A549 (cell line): ENCODE results near the gene HSPB2. TPM values are rescaled to one million over a fixed set of nuclear protein-coding genes. Genes with fewer than 3 reads are reported as not detected.

Source experiments
- ATAC-seq, 2 experiments: fragments of 200-7000 bp in 1 of 2; fragments of >200 bp in 1 of 2; cut with Nextera tagmentation in 1 of 2; cut with Tn5 transposase in 1 of 2; 3 replicates each; pipeline versions ENCODE4 v1.8.0 to v1.9.1; 2018 to 2020; ENCODE audit warnings: mild to moderate bottlenecking in 1 of 2, moderate library complexity in 1 of 2
- CTCF ChIA-PET: fragments of 300-600 bp; sonication (Branson Sonifier 250); formaldehyde crosslinking; extraction: SDS; loops from one replicate; lab custom pipeline; 2021; ENCODE audit warnings: antibody characterized with exemption, inconsistent platforms; lab: Yijun Ruan, JAX
- POLR2A ChIA-PET: fragments of 350-600 bp; formaldehyde crosslinking; extraction: SDS; loops from one replicate; lab custom pipeline; 2021; ENCODE audit warnings: antibody characterized with exemption, inconsistent platforms; lab: Yijun Ruan, JAX
- DNase-seq, 2 experiments: peaks; one replicate each; pipeline versions ENCODE4 v3.0.0 to v3.0.0-alpha.2; 2011 to 2016; ENCODE audit warnings: low read depth in 1 of 2, low spot score in 1 of 2
- FAIRE-seq: peaks from 2 replicates; lab custom pipeline; 2011; peaks lifted over from hg19 to GRCh38; lab: Jason Lieb, UNC
- H3K27ac ChIP-seq, 2 experiments: fragments of >200 bp; sonication (Bioruptor Twin); formaldehyde crosslinking; 3 replicates each; pipeline ENCODE4 v1.5.1; 2016 to 2017
- H3K4me1 ChIP-seq: fragments of >200 bp; sonication (Bioruptor Twin); formaldehyde crosslinking; 3 replicates; pipeline ENCODE4 v1.6.1; 2016
- H3K4me2 ChIP-seq: fragments of >200 bp; sonication (Bioruptor Twin); formaldehyde crosslinking; 3 replicates; pipeline ENCODE4 v1.6.1; 2016
- H3K4me3 ChIP-seq: fragments of >200 bp; sonication (Bioruptor Twin); formaldehyde crosslinking; 3 replicates; pipeline ENCODE4 v1.5.1; 2016
- H3K9me3 ChIP-seq: fragments of >200 bp; sonication (Bioruptor Twin); formaldehyde crosslinking; 3 replicates; pipeline ENCODE4 v1.6.1; 2016
- BHLHE40 ChIP-seq: IDR thresholded peaks from 2 replicates; pipeline ENCODE4 v1.6.1; 2012; ENCODE audit warnings: low read depth, low read length, inconsistent platforms
- CBX8 ChIP-seq: fragments of 200-600 bp; sonication (generic); IDR thresholded peaks from 2 replicates; pipeline ENCODE4 v1.6.1; 2016
- CEBPB ChIP-seq, 2 experiments: fragments of >200 bp in 1 of 2; sonication (Bioruptor Twin) in 1 of 2; formaldehyde crosslinking in 1 of 2; IDR thresholded peaks; 2 replicates each; pipeline ENCODE4 v1.6.1; 2012 to 2016
- FOSL2 ChIP-seq, 2 experiments: fragments of 450-650 bp in 1 of 2; fragments of >200 bp in 1 of 2; sonication (Bioruptor Twin) in 1 of 2; formaldehyde crosslinking; IDR thresholded peaks; 2 replicates each; pipeline versions ENCODE4 v1.5.0 to v1.6.1; 2016 to 2020; ENCODE audit warnings: mild to moderate bottlenecking in 1 of 2, moderate library complexity in 1 of 2
- FOXS1 ChIP-seq: fragments of 250-450 bp; sonication (Bioruptor Pico); IDR thresholded peaks from 2 replicates; pipeline ENCODE4 v1.5.0; 2020; ENCODE audit warnings: mild to moderate bottlenecking, moderate library complexity
- HOXB13 ChIP-seq: fragments of 250-450 bp; sonication (Bioruptor Pico); IDR thresholded peaks from 2 replicates; pipeline ENCODE4 v1.5.0; 2020; ENCODE audit warnings: low read depth, mild to moderate bottlenecking, moderate library complexity
- JUNB ChIP-seq: fragments of >200 bp; sonication (Bioruptor Twin); formaldehyde crosslinking; IDR thresholded peaks from 2 replicates; pipeline ENCODE4 v1.6.1; 2016
- KDM1A ChIP-seq: fragments of 200-600 bp; sonication (generic); IDR thresholded peaks from 2 replicates; pipeline ENCODE4 v1.6.1; 2016; ENCODE audit warnings: low read depth, mild to moderate bottlenecking
- KDM5A ChIP-seq: fragments of 200-600 bp; sonication (generic); IDR thresholded peaks from 2 replicates; pipeline ENCODE4 v1.6.1; 2016; ENCODE audit warnings: antibody characterized with exemption, mild to moderate bottlenecking
- MYC ChIP-seq: IDR thresholded peaks from 2 replicates; pipeline ENCODE4 v1.6.1; 2012; ENCODE audit warnings: mild to moderate bottlenecking, inconsistent platforms, low read length, improper control_type of control experiment, borderline replicate concordance
- NFE2L2 ChIP-seq: fragments of 150-350 bp; conservative IDR thresholded peaks from 2 replicates; pipeline ENCODE4 v1.6.1; 2014; ENCODE audit warnings: low read length
- PHF8 ChIP-seq: fragments of 200-600 bp; sonication (generic); IDR thresholded peaks from 2 replicates; pipeline ENCODE4 v1.6.1; 2016; ENCODE audit warnings: low read depth, mild to moderate bottlenecking, antibody characterized with exemption, moderate library complexity, borderline replicate concordance
- POLR2A ChIP-seq: IDR thresholded peaks from 2 replicates; pipeline ENCODE4 v1.6.1; 2012; ENCODE audit warnings: mild to moderate bottlenecking, low read length
- RAD21 ChIP-seq, 2 experiments: fragments of >200 bp in 1 of 2; sonication (Bioruptor Twin) in 1 of 2; formaldehyde crosslinking in 1 of 2; IDR thresholded peaks in 1 of 2; conservative IDR thresholded peaks in 1 of 2; 2 replicates in 1 of 2; 3 replicates in 1 of 2; pipeline ENCODE4 v1.6.1; 2012 to 2018; ENCODE audit warnings: inconsistent platforms in 1 of 2
- RARB ChIP-seq: fragments of 250-450 bp; sonication (Bioruptor Pico); IDR thresholded peaks from 2 replicates; pipeline ENCODE4 v1.8.0; 2021; ENCODE audit warnings: mild to moderate bottlenecking, moderate library complexity
- RNF2 ChIP-seq: fragments of 200-600 bp; sonication (generic); IDR thresholded peaks from 2 replicates; pipeline ENCODE4 v1.6.1; 2016; ENCODE audit warnings: low read depth, mild to moderate bottlenecking, antibody characterized with exemption, moderate library complexity, borderline replicate concordance
- ZC3H11A ChIP-seq: fragments of 450-650 bp; IDR thresholded peaks from 2 replicates; pipeline ENCODE4 v1.6.1; 2014; ENCODE audit warnings: antibody characterized with exemption, mild to moderate bottlenecking
- ZFP36 ChIP-seq: fragments of 450-650 bp; IDR thresholded peaks from 2 replicates; pipeline ENCODE4 v1.6.1; 2014; ENCODE audit warnings: borderline replicate concordance; ENCODE audit not compliant: partially characterized antibody
- WGBS: methylation state at CpG from one replicate; pipeline ENCODE4 v1.1.6; 2017; ENCODE audit errors: missing lambda C conversion rate; 5-methylcytosine and 5-hydroxymethylcytosine counted together
- polyA plus RNA-seq, 4 experiments: library from polyadenylated mRNA; depleted of rRNA in 3 of 4; stranded (reverse); fragments of >200 nt; fragmentation: RNase III in 1 of 4; extraction: RNeasy Plus Mini Kit Qiagen cat#74134 plus additional on column Dnase treatment in 1 of 4; gene quantifications; 2 replicates in 3 of 4; 3 replicates in 1 of 4; pipeline ENCODE4 v1.2.3, GENCODE V29; 2011 to 2017
- TF ChIP-seq, protein P1 (sequence below): fragments of >200 bp; sonication (Bioruptor Twin); formaldehyde crosslinking; IDR thresholded peaks from 3 replicates; pipeline ENCODE4 v1.6.1; 2016
- TF ChIP-seq, protein P2 (sequence below): IDR thresholded peaks from 2 replicates; pipeline ENCODE4 v1.6.1; 2012; ENCODE audit warnings: low read depth, borderline replicate concordance
- TF ChIP-seq, protein P3 (sequence below): fragments of 200-600 bp; sonication (generic); IDR thresholded peaks from 2 replicates; pipeline ENCODE4 v1.6.1; 2016; ENCODE audit warnings: antibody characterized with exemption, mild to moderate bottlenecking, moderate library complexity
- TF ChIP-seq, protein P4 (sequence below): fragments of 450-650 bp; IDR thresholded peaks from 2 replicates; pipeline ENCODE4 v1.6.1; 2014; ENCODE audit warnings: antibody characterized with exemption
- TF ChIP-seq, protein P5 (sequence below): fragments of 250-450 bp; sonication (Bioruptor Pico); IDR thresholded peaks from 2 replicates; pipeline ENCODE4 v1.5.0; 2021; ENCODE audit warnings: mild to moderate bottlenecking, moderate library complexity, borderline replicate concordance
- TF ChIP-seq, protein P6 (sequence below): IDR thresholded peaks from 2 replicates; pipeline ENCODE4 v1.6.1; 2012

HSPB2 gene
- polyA plus RNA-seq, 2 of the 4 experiments (the other 2 are of a cell fraction): not detected

GRCh38 chr11:111937461-111937769 is 24.9 kb downstream of the HSPB2 start:
- FAIRE-seq (no peak), ATAC-seq (peak; percentile 69 to 73; a peak in 5 of 6 replicates), DNase-seq (no peak)
- Histone ChIP-seq H3K4me3 (peak overlapping the region; percentile 71), H3K27ac (peak overlapping the region; percentile 89 to 95), H3K4me1 (peaks cover 75% of the 10 kb centered on the region), H3K4me2 (peak overlapping the region; percentile 97), H3K9me3 (no peaks in the 10 kb centered on the region)
- ChIA-PET CTCF (interaction anchor here (1.1 to 2.0 kb wide), 4 partner anchors 24 to 60 kb away, joined by 4 to 12 read pairs (median 4); no protein-coding TSS in a partner anchor), POLR2A (interaction anchor here (2.9 kb wide), 1 partner anchor 11 kb away, joined by 17 read pairs; no protein-coding TSS in a partner anchor)
- TF ChIP-seq MYC (no peak), ZFP36 (no peak), CEBPB (IDR thresholded peaks at IDR 0.05) (no peak), POLR2A (peak; percentile 49), NFE2L2 (no peak), FOSL2 (IDR thresholded peaks at IDR 0.05) (no peak), FOSL2 (CRISPR knock-in tag; IDR thresholded peaks at IDR 0.05) (no peak), PHF8 (0 out of 2 replicates have a peak, but pooled peaks have one; percentile 0)
- TF ChIP-seq, protein P1, sequence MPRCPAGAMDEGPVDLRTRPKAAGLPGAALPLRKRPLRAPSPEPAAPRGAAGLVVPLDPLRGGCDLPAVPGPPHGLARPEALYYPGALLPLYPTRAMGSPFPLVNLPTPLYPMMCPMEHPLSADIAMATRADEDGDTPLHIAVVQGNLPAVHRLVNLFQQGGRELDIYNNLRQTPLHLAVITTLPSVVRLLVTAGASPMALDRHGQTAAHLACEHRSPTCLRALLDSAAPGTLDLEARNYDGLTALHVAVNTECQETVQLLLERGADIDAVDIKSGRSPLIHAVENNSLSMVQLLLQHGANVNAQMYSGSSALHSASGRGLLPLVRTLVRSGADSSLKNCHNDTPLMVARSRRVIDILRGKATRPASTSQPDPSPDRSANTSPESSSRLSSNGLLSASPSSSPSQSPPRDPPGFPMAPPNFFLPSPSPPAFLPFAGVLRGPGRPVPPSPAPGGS: no peak
- 15% methylated on average over 9 of the region's 9 CpGs for WGBS

DNA sequence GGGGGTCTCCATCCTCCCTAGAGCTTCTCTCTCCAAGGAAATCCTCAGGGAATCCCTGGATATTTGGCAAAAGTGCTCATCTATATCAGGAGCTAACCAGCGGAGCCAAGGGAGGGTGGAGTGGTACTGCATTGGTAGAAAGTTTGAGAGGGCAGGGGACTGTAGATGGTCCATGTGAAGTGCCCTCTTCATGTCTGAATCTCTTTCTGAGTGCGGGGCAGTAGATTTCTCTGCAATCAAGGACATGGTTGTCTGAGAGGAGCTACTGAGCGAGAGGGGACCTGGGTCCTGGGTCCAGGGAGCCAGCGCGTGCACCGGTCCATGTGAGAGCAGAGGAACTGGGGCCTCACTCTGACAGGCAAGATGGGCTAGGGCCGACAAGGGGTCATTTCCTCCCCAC is 25.3 kb downstream of the HSPB2 start:
- ATAC-seq (peak; percentile 58 to 60; a peak in 5 of 6 replicates), FAIRE-seq (no peak), DNase-seq (no peak)
- Histone ChIP-seq H3K4me2 (peak overlapping the region; percentile 97), H3K9me3 (no peaks in the 10 kb centered on the region), H3K4me1 (peaks cover 79% of the 10 kb centered on the region), H3K27ac (peak overlapping the region; percentile 89 to 95), H3K4me3 (peak overlapping the region; percentile 71)
- POLR2A ChIA-PET: interaction anchor here (2.1 kb wide), 1 partner anchor 11 kb away, joined by 11 read pairs; no protein-coding TSS in a partner anchor
- CTCF ChIA-PET: interaction anchor here (1.1 to 2.0 kb wide), 3 partner anchors 23 to 59 kb away, joined by 4 to 12 read pairs (median 4); no protein-coding TSS in a partner anchor
- 77% methylated on average over 7 of the region's 7 CpGs for WGBS
- TF ChIP-seq, protein P2, sequence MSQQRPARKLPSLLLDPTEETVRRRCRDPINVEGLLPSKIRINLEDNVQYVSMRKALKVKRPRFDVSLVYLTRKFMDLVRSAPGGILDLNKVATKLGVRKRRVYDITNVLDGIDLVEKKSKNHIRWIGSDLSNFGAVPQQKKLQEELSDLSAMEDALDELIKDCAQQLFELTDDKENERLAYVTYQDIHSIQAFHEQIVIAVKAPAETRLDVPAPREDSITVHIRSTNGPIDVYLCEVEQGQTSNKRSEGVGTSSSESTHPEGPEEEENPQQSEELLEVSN: no peak
- TF ChIP-seq PHF8 (no peak), ZC3H11A (no peak), JUNB (no peak), RARB (CRISPR knock-in tag) (no peak), HOXB13 (CRISPR knock-in tag) (no peak), KDM1A (no peak), FOXS1 (CRISPR knock-in tag) (no peak), RAD21 (conservative IDR thresholded peaks at IDR 0.05 in 1 of 2, IDR thresholded peaks at IDR 0.05 in 1 of 2) (no peak), FOSL2 (IDR thresholded peaks at IDR 0.05) (no peak), FOSL2 (CRISPR knock-in tag; IDR thresholded peaks at IDR 0.05) (no peak), RNF2 (no peak), CBX8 (no peak), BHLHE40 (no peak), KDM5A (no peak)
- TF ChIP-seq, protein P3, sequence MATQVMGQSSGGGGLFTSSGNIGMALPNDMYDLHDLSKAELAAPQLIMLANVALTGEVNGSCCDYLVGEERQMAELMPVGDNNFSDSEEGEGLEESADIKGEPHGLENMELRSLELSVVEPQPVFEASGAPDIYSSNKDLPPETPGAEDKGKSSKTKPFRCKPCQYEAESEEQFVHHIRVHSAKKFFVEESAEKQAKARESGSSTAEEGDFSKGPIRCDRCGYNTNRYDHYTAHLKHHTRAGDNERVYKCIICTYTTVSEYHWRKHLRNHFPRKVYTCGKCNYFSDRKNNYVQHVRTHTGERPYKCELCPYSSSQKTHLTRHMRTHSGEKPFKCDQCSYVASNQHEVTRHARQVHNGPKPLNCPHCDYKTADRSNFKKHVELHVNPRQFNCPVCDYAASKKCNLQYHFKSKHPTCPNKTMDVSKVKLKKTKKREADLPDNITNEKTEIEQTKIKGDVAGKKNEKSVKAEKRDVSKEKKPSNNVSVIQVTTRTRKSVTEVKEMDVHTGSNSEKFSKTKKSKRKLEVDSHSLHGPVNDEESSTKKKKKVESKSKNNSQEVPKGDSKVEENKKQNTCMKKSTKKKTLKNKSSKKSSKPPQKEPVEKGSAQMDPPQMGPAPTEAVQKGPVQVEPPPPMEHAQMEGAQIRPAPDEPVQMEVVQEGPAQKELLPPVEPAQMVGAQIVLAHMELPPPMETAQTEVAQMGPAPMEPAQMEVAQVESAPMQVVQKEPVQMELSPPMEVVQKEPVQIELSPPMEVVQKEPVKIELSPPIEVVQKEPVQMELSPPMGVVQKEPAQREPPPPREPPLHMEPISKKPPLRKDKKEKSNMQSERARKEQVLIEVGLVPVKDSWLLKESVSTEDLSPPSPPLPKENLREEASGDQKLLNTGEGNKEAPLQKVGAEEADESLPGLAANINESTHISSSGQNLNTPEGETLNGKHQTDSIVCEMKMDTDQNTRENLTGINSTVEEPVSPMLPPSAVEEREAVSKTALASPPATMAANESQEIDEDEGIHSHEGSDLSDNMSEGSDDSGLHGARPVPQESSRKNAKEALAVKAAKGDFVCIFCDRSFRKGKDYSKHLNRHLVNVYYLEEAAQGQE: no peak
- TF ChIP-seq, protein P4, sequence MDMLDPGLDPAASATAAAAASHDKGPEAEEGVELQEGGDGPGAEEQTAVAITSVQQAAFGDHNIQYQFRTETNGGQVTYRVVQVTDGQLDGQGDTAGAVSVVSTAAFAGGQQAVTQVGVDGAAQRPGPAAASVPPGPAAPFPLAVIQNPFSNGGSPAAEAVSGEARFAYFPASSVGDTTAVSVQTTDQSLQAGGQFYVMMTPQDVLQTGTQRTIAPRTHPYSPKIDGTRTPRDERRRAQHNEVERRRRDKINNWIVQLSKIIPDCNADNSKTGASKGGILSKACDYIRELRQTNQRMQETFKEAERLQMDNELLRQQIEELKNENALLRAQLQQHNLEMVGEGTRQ: no peak
- TF ChIP-seq, protein P5, sequence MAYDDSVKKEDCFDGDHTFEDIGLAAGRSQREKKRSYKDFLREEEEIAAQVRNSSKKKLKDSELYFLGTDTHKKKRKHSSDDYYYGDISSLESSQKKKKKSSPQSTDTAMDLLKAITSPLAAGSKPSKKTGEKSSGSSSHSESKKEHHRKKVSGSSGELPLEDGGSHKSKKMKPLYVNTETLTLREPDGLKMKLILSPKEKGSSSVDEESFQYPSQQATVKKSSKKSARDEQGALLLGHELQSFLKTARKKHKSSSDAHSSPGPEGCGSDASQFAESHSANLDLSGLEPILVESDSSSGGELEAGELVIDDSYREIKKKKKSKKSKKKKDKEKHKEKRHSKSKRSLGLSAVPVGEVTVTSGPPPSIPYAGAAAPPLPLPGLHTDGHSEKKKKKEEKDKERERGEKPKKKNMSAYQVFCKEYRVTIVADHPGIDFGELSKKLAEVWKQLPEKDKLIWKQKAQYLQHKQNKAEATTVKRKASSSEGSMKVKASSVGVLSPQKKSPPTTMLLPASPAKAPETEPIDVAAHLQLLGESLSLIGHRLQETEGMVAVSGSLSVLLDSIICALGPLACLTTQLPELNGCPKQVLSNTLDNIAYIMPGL (CRISPR knock-in tag): no peak
- TF ChIP-seq, protein P6, sequence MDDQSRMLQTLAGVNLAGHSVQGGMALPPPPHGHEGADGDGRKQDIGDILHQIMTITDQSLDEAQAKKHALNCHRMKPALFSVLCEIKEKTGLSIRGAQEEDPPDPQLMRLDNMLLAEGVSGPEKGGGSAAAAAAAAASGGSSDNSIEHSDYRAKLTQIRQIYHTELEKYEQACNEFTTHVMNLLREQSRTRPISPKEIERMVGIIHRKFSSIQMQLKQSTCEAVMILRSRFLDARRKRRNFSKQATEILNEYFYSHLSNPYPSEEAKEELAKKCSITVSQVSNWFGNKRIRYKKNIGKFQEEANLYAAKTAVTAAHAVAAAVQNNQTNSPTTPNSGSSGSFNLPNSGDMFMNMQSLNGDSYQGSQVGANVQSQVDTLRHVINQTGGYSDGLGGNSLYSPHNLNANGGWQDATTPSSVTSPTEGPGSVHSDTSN: no peak
